Neuronal stem cell (in vitro differentiated cells): ENCODE measurements around the gene RARG.

ENCODE experiments used
- DNase-seq: peaks from one replicate; pipeline ENCODE4 v3.0.0-alpha.2; 2013; ENCODE audit warnings: low spot score
- H2AFZ ChIP-seq: one replicate; pipeline ENCODE4 v1.6.1; 2013; ENCODE audit warnings: mild to moderate bottlenecking, low read length, inconsistent platforms
- H2AK5ac ChIP-seq: 2 replicates; pipeline ENCODE4 v1.6.1; 2013; ENCODE audit warnings: low read depth, mild to moderate bottlenecking, inconsistent platforms, low read length, moderate library complexity, mixed read lengths
- H2BK120ac ChIP-seq: 2 replicates; pipeline ENCODE4 v1.6.1; 2013; ENCODE audit warnings: low read depth, mild to moderate bottlenecking, inconsistent platforms, low read length, moderate library complexity, mixed read lengths
- H2BK12ac ChIP-seq: one replicate; pipeline ENCODE4 v1.6.1; 2013; ENCODE audit warnings: low read length, inconsistent platforms
- H2BK15ac ChIP-seq: 2 replicates; pipeline ENCODE4 v1.6.1; 2013; ENCODE audit warnings: mild to moderate bottlenecking, low read length, inconsistent platforms, mixed read lengths
- H2BK5ac ChIP-seq: one replicate; pipeline ENCODE4 v1.6.1; 2013; ENCODE audit warnings: inconsistent platforms, mild to moderate bottlenecking, low read length, moderate library complexity
- H3K14ac ChIP-seq: one replicate; pipeline ENCODE4 v1.6.1; 2013; ENCODE audit warnings: low read length, inconsistent platforms
- H3K18ac ChIP-seq: 2 replicates; pipeline ENCODE4 v1.6.1; 2013; ENCODE audit warnings: low read length, inconsistent platforms
- H3K23ac ChIP-seq: 2 replicates; pipeline ENCODE4 v1.6.1; 2013; ENCODE audit warnings: low read depth, mild to moderate bottlenecking, mixed read lengths, low read length, inconsistent platforms; ENCODE audit not compliant: poor library complexity
- H3K27ac ChIP-seq: replicated peaks from 3 replicates; pipeline ENCODE4 v1.5.1; 2013; ENCODE audit warnings: low read length, inconsistent platforms
- H3K27me3 ChIP-seq, 3 experiments: 2 replicates each; pipeline ENCODE4 v1.6.1; 2013; ENCODE audit warnings: low read length in 3 of 3, mild to moderate bottlenecking in 2 of 3, inconsistent platforms in 1 of 3, low read depth in 1 of 3, mixed read lengths in 1 of 3, moderate library complexity in 1 of 3; ENCODE audit not compliant: control insufficient read depth in 3 of 3, insufficient read depth in 3 of 3
- H3K36me3 ChIP-seq, 2 donors: replicated peaks in 1 of 2; 2 replicates each; pipeline ENCODE4 v1.6.1; 2013; ENCODE audit warnings: low read length in 2 of 2; ENCODE audit not compliant: control insufficient read depth in 2 of 2, insufficient read depth in 2 of 2
- H3K4ac ChIP-seq: 2 replicates; pipeline ENCODE4 v1.6.1; 2013; ENCODE audit warnings: inconsistent platforms, mild to moderate bottlenecking, low read length, moderate library complexity
- H3K4me1 ChIP-seq, 2 donors: 1 replicate in 1 of 2; 2 replicates in 1 of 2; pipeline ENCODE4 v1.6.1; 2013; ENCODE audit warnings: low read length in 2 of 2, low read depth in 1 of 2; ENCODE audit not compliant: control insufficient read depth in 2 of 2, insufficient read depth in 1 of 2
- H3K4me2 ChIP-seq: one replicate; pipeline ENCODE4 v1.6.1; 2013; ENCODE audit warnings: mild to moderate bottlenecking, low read length, inconsistent platforms; ENCODE audit not compliant: insufficient read depth, poor library complexity, severe bottlenecking
- H3K4me3 ChIP-seq, 2 donors: 2 replicates each; pipeline ENCODE4 v1.5.1; 2013; ENCODE audit warnings: low read length in 2 of 2, mild to moderate bottlenecking in 2 of 2, inconsistent platforms in 1 of 2, moderate library complexity in 1 of 2
- H3K79me1 ChIP-seq: one replicate; pipeline ENCODE4 v1.6.1; 2013; ENCODE audit warnings: low read depth, mild to moderate bottlenecking, inconsistent platforms, low read length, moderate library complexity
- H3K9ac ChIP-seq: one replicate; pipeline ENCODE4 v1.6.1; 2013; ENCODE audit warnings: mild to moderate bottlenecking, low read depth, low read length, inconsistent platforms; ENCODE audit not compliant: poor library complexity
- H3K9me3 ChIP-seq, 2 donors: replicated peaks in 1 of 2; 2 replicates each; pipeline versions ENCODE3 to v1.6.1; 2013; ENCODE audit warnings: low read length in 2 of 2, mild to moderate bottlenecking in 2 of 2, inconsistent platforms in 1 of 2, low read depth in 1 of 2, mixed read lengths in 1 of 2, moderate library complexity in 1 of 2; ENCODE audit not compliant: control insufficient read depth in 2 of 2, insufficient read depth in 1 of 2
- H4K8ac ChIP-seq: one replicate; pipeline ENCODE4 v1.6.1; 2013; ENCODE audit warnings: low read depth, mild to moderate bottlenecking, inconsistent platforms, low read length, moderate library complexity
- H4K91ac ChIP-seq: one replicate; pipeline ENCODE4 v1.6.1; 2013; ENCODE audit warnings: low read length, low read depth, mild to moderate bottlenecking, inconsistent platforms; ENCODE audit not compliant: poor library complexity
- WGBS, 2 donors: extraction: QIAGEN DNeasy Blood & Tissue Kit; methylation state at CpG; one replicate each; pipeline ENCODE4 v1.1.7; 2013; ENCODE audit warnings: missing lambda C conversion rate in 2 of 2, mixed read lengths in 1 of 2; ENCODE audit not compliant: insufficient read length in 2 of 2, insufficient replicate concordance in 1 of 2; ENCODE audit errors: extremely low coverage in 2 of 2; 5-methylcytosine and 5-hydroxymethylcytosine counted together

RARG gene

DNA sequence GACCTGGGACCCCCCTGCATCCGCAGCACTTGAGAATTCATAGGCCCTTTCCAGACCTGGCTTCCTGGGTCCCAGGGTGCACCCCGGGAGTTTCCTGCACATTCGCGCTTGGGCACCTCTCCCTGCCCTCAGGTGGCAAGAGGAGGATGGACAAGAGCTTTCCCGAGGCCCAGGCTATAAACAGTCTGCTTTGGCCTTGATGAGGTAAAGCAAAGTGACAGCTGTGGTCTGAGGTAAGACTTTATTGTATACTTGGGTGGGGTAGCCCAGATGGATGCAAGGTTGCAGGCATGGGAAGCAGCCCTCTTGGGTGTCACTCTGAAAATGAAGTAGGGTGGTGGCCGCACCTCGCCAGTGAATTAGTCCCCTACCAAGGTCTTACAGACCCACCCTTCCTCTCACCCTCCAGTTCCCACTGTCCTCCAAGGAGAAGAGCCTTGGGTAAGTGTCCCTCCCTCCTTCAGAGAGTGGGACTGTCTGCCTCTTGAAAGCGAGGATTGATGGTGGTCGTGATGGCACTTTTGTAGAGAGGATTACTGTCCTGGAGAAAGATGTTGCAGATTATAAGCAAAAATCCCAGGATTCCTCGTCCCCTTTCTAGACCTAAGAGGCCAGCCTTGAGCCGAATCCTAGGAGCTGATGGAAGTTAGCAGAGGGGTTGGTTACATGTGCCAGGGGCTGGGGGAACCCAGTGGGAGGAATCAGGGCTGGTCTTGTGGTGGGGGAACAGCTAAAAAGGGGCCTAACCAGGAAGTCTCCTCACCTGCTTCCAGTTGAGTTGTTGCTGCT is 40.7 kb downstream of the RARG start:
- no peak for DNase-seq
- no CpG with 5 or more reads among the region's 11 CpGs for WGBS, 2 donors

GRCh38 chr12:53190108-53190729 is 41.8 kb downstream of the RARG start:
- peaks cover 0 to 4% (median 0%) of the 10 kb centered on the region in 3 experiments for H3K27me3 ChIP-seq
- no peak overlapping the region for H2BK15ac ChIP-seq
- no peaks in the 10 kb centered on the region for H3K79me1 ChIP-seq
- H3K36me3 ChIP-seq: peaks cover 38 to 65% of the 10 kb centered on the region in 2 donors
- no peak overlapping the region for H3K14ac ChIP-seq
- H3K4me3 ChIP-seq: no peak overlapping the region
- no peak overlapping the region for H3K27ac ChIP-seq
- H2BK12ac ChIP-seq: no peak overlapping the region
- no peak overlapping the region for H2AK5ac ChIP-seq
- WGBS, 2 donors: no CpG with 5 or more reads among the region's 14 CpGs
- DNase-seq: peak; percentile 23
- no peak overlapping the region for H3K18ac ChIP-seq
- no peaks in the 10 kb centered on the region for H3K4me1 ChIP-seq
- H3K4ac ChIP-seq: no peak overlapping the region
- no peak overlapping the region for H2AFZ ChIP-seq
- H3K9me3 ChIP-seq: no peaks in the 10 kb centered on the region
- no peak overlapping the region for H4K8ac ChIP-seq
- no peak overlapping the region for H3K4me2 ChIP-seq
- H2BK120ac ChIP-seq: no peak overlapping the region
- H4K91ac ChIP-seq: no peak overlapping the region
- no peak overlapping the region for H3K23ac ChIP-seq
- no peak overlapping the region for H2BK5ac ChIP-seq
- no peak overlapping the region for H3K9ac ChIP-seq

More for the DNA sequence above, 40.7 kb downstream of the RARG start:
- Histone ChIP-seq H3K79me1 (no peaks in the 10 kb centered on the region), H2BK12ac (no peak overlapping the region), H2BK120ac (no peak overlapping the region), H3K4ac (no peak overlapping the region), H3K14ac (no peak overlapping the region), H4K8ac (no peak overlapping the region), H2AFZ (no peak overlapping the region), H2BK5ac (no peak overlapping the region), H3K27me3 (peaks cover 0 to 9% (median 6%) of the 10 kb centered on the region in 3 experiments), H3K9ac (no peak overlapping the region), H3K4me1 (no peaks in the 10 kb centered on the region), H3K23ac (no peak overlapping the region), H3K36me3 (peaks cover 30 to 55% of the 10 kb centered on the region in 2 donors), H3K18ac (no peak overlapping the region), H3K27ac (no peak overlapping the region), H3K4me3 (no peak overlapping the region), H3K9me3 (no peaks in the 10 kb centered on the region), H2BK15ac (no peak overlapping the region), H3K4me2 (no peak overlapping the region), H4K91ac (no peak overlapping the region), H2AK5ac (no peak overlapping the region)

GRCh38 chr12:53187145-53187899 is 44.7 kb downstream of the RARG start:
- peaks cover 8 to 9% of the 10 kb centered on the region in 2 donors for H3K4me1 ChIP-seq
- peaks cover 4% of the 10 kb centered on the region for H3K79me1 ChIP-seq
- no peak for DNase-seq
- no peak overlapping the region for H2BK120ac ChIP-seq
- no peak overlapping the region for H2BK15ac ChIP-seq
- H3K18ac ChIP-seq: no peak overlapping the region
- no peak overlapping the region for H3K4me3 ChIP-seq
- no peak overlapping the region for H3K27ac ChIP-seq
- H3K4me2 ChIP-seq: no peak overlapping the region
- no peak overlapping the region for H2BK5ac ChIP-seq
- H3K9ac ChIP-seq: no peak overlapping the region
- H2BK12ac ChIP-seq: no peak overlapping the region
- no peaks in the 10 kb centered on the region for H3K27me3 ChIP-seq
- no peak overlapping the region for H3K23ac ChIP-seq
- H3K36me3 ChIP-seq: peaks cover 48 to 92% of the 10 kb centered on the region in 2 donors
- H4K91ac ChIP-seq: no peak overlapping the region
- no CpG with 5 or more reads among the region's 15 CpGs for WGBS, 2 donors
- no peak overlapping the region for H3K14ac ChIP-seq
- H3K9me3 ChIP-seq: no peaks in the 10 kb centered on the region
- no peak overlapping the region for H2AK5ac ChIP-seq
- H3K4ac ChIP-seq: no peak overlapping the region
- H2AFZ ChIP-seq: no peak overlapping the region
- no peak overlapping the region for H4K8ac ChIP-seq

DNA sequence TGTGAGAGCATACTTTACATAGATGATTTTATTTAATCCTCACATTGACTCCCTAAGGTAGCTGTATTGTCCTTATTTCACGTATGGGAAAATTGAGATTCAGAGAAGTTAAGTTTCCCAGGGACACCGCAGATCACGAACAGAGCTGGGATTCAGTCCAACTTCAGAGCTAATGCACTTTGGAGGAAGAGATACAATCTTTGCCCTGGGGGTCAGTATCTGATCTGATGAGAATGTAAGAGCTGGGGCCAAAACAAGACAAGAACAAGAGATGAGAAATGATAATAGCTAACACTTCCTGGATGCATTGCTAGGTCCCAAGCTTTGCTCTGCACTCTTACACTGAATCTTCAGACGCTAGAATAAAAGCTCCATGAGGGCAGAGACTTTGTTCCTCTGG is 45.3 kb downstream of the RARG start:
- Histone ChIP-seq H2BK15ac (no peak overlapping the region), H3K4ac (no peak overlapping the region), H3K23ac (no peak overlapping the region), H2AK5ac (no peak overlapping the region), H3K27ac (no peak overlapping the region), H2BK120ac (no peak overlapping the region), H3K36me3 (peaks cover 51 to 92% of the 10 kb centered on the region in 2 donors), H3K4me2 (no peak overlapping the region), H2AFZ (no peak overlapping the region), H3K9ac (no peak overlapping the region), H3K4me1 (peaks cover 11 to 14% of the 10 kb centered on the region in 2 donors), H3K79me1 (peaks cover 4% of the 10 kb centered on the region), H3K9me3 (peaks cover 2 to 5% of the 10 kb centered on the region in 2 donors), H4K91ac (no peak overlapping the region), H2BK12ac (no peak overlapping the region), H3K14ac (no peak overlapping the region), H4K8ac (no peak overlapping the region), H3K4me3 (no peak overlapping the region), H2BK5ac (no peak overlapping the region), H3K18ac (no peak overlapping the region), H3K27me3 (no peaks in the 10 kb centered on the region)
- no peak for DNase-seq
- no CpG with 5 or more reads among the region's 4 CpGs for WGBS, 2 donors
